GM19438 (cell line): ENCODE data around the gene HPS1.

ENCODE experiments used
- ATAC-seq: cut with Tn5 transposase; IDR thresholded peaks from one replicate; pipeline ENCODE4 v1.9.1; 2021; ENCODE audit warnings: low read depth; ENCODE audit not compliant: unreplicated experiment

HPS1 gene

DNA sequence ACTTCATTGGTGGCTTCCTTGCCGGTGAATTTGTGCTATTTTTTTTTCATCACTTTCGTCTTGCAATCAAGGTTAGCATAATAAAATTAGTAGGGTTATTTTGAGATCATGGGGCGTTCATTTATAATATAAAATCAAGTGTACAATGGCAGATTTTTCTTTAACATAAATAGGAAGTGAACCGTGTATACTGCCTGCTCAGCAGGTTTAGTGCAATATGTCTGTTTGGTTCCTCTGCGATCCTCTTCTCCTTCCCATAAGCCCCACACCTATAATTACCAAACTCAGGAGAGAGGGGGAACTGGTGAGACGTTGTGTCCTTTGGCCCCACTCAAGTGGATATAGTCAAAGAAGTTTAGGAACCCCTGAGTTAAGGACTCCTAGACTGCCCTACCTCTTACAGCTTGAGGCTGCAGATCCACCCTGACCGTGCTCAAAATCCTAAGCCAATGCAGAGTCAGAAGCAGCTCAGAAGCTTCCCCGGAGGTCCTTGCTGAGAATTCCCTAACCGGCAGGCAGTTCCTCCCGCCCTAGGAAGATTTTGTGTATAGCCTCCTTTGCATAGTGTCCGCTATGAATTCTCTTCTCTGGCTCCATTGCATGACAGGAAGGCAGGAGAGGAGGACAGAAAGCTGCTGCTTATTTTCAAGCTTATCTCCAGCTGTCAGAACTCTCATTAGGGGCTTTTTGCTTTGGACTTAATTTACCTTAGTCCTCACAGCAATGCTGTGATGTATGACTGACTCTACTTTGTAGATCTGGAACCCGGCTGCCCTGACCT, 73.3 kb downstream of the HPS1 start:
- no peak for ATAC-seq

DNA sequence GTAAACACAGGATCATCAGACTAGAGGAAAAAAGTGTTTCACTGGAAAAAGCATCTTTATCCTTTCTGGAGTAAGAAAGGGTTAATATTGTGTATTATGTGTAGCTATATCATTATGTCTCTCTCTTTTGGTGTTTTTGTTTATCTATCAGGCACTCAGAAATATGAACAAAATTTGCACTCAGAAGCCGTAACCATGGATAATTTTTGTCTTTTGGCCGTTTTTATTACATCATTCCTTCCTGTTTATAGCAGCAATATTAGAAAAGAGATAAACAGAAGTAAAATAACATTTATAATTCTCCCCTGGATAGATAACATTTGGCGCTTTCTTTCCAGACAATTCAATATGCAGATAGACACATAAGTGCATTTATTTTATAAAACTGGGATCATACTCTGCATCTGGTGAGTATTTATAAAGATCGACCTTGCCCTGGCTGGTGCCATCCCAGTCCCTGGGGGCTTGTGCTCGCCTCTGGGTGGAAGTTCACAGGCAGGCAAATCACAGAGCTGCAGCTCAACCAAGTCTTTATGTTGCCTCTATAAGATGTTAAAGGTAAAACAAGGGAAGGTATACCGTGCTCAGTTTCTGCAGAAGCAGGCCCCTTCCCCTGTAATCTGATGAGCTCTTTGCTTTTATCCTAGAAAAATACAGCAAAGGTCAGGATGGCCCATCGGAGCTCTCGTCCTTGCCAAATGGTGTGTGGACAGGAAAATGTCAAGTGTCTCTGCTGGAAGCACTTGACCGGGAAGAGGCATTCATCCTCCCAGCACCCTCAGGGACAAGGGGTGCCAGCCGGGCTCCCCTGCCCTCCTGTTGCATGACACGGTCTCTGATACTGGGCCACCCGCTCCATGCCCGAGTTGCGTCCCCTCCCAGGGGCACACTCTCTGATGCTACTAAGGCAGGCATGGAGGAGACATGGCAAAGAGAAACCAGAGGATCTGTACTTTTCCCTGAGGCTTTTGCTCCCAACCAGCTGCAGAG, 75.6 kb downstream of the HPS1 start:
- ATAC-seq: no peak

DNA sequence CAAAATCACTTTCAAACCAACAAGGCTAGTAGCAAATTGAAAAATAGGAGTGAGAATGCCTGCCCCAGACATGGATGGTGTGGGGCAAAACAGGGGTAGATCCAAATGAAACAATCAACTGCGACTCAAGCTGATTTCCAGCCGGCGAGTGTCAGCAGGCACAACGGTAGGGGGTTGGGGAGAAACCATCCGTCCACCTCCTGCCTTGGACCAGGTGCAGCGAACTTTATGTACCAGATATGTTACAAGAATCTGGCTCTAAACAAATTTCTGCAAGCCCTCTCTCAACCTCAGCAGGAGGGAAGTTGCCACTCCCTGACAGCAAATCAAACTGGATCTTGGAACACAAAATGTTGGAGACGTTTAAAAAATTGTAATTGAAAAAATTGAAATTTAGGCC, 76.9 kb downstream of the HPS1 start:
- ATAC-seq: no peak

DNA sequence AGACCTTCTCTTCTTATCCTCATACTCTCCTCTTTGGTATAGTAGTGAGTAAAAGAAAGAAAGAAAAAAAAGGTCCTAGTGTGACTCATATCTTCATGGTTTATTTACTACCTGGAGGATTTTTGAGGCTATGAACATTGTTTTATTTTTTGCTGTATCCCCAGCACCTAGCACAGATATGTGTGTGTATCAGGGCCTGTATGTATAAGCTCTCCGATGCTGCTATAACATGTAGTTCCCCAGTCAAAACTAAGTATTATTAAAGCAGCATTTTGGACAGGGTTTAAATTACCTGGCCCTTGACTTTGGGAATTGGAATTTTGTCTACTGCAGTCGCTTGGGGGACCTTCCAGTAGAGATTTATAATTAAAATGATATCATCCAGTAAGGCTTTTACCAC, 78.1 kb downstream of the HPS1 start:
- no peak for ATAC-seq

DNA sequence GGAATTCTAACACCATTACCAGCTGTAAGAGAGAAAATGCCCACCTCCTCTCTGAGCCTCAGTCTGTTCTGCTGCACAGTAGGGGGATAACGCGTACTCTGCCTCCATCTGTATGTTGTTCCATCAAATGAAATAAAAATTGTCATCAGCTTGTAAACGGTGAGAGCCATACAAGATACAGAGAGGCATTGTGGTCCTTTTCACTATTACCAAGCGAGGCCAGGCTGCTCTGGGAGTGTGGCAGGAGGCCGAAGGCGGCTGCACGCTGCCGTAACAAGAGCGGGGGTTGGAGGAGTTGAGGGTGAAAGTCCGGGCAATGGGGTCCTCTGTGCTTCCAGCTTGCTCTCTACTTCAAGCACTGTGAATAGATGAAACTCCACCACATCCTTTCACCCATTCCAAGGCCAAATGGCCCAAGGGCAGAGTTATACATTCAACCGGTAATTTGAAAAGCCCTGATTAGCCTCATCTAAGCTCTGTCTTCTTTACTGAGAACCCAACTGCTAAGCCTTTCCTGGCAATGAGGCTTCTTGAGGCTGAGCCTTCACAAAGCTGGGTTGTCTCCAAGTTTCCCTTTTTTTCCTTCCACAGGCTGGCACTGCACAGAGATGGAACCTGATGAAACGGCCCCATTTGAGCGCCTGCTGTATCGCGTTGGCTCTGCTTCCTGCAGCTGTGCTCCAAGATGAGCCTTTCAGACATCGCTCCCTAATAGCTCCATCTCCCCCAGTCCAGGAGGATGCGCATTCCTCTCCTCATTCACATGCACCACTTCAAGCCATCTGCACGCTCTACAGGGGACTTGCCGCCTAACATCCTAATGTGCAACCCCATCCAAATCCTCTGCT, 78.9 kb downstream of the HPS1 start:
- ATAC-seq: no peak
